HL-60 (cell line): ENCODE measurements around the gene ZAR1.

Experiments used
- DNase-seq, 2 experiments: peaks; one replicate each; pipeline ENCODE4 v3.0.0-alpha.2; 2010 to 2020; ENCODE audit warnings: low read depth in 1 of 2, low spot score in 1 of 2
- H3K27ac ChIP-seq: fragments of 250-450 bp; sonication (Bioruptor Pico); replicated peaks from 2 replicates; pipeline ENCODE4 v1.5.1; 2020; ENCODE audit warnings: mild to moderate bottlenecking, moderate library complexity
- H3K27me3 ChIP-seq: fragments of 250-450 bp; sonication (Bioruptor Pico); 2 replicates; pipeline ENCODE4 v1.5.1; 2021; ENCODE audit warnings: mild to moderate bottlenecking, moderate library complexity; ENCODE audit not compliant: insufficient read depth, poor library complexity, severe bottlenecking
- H3K4me3 ChIP-seq: replicated peaks from 2 replicates; pipeline ENCODE4 v1.5.1; 2011; ENCODE audit warnings: mild to moderate bottlenecking, control low read depth, low read length; ENCODE audit not compliant: insufficient read depth
- GABPA ChIP-seq: IDR thresholded peaks from 2 replicates; pipeline ENCODE4 v1.6.1; 2012; ENCODE audit warnings: low read depth
- POLR2AphosphoS5 ChIP-seq: IDR thresholded peaks from 2 replicates; pipeline ENCODE4 v1.6.1; 2012; ENCODE audit warnings: low read depth
- REST ChIP-seq: IDR thresholded peaks from 2 replicates; pipeline ENCODE4 v1.6.1; 2012; ENCODE audit warnings: low read depth; ENCODE audit not compliant: insufficient replicate concordance
- SPI1 ChIP-seq: IDR thresholded peaks from 2 replicates; pipeline ENCODE4 v1.6.1; 2012; ENCODE audit warnings: low read depth, mild to moderate bottlenecking, borderline replicate concordance
- TF ChIP-seq, protein P1 (sequence below): IDR thresholded peaks from one replicate; pipeline ENCODE4 v1.5.1; 2011; ENCODE audit warnings: low read length, control low read depth, inconsistent platforms; ENCODE audit not compliant: insufficient read depth

ZAR1 gene

DNA sequence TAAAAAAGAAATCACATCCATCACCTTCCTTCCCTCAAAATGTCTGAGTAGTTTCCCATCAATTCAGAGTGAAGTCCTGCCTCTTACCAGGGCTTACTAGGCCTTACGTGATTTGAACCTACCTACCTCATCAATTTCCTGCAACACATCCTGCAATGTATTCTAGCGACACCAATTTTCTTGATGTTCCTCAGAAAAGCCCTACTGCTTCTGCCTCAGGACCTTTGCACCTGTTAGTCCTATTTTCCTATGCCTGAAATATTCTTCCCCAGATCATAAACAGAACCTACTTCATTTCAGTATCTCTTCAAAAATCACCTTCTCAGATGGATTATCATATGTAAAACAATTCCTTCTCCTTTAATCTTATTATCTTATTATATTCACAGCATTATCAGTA, 52.8 kb downstream of the ZAR1 start:
- Histone ChIP-seq H3K27ac (no peak overlapping the region), H3K27me3 (no peaks in the 10 kb centered on the region), H3K4me3 (no peak overlapping the region)
- no peak for DNase-seq
- TF ChIP-seq REST, result no peak
- no peak for TF ChIP-seq GABPA
- TF ChIP-seq, protein P1, sequence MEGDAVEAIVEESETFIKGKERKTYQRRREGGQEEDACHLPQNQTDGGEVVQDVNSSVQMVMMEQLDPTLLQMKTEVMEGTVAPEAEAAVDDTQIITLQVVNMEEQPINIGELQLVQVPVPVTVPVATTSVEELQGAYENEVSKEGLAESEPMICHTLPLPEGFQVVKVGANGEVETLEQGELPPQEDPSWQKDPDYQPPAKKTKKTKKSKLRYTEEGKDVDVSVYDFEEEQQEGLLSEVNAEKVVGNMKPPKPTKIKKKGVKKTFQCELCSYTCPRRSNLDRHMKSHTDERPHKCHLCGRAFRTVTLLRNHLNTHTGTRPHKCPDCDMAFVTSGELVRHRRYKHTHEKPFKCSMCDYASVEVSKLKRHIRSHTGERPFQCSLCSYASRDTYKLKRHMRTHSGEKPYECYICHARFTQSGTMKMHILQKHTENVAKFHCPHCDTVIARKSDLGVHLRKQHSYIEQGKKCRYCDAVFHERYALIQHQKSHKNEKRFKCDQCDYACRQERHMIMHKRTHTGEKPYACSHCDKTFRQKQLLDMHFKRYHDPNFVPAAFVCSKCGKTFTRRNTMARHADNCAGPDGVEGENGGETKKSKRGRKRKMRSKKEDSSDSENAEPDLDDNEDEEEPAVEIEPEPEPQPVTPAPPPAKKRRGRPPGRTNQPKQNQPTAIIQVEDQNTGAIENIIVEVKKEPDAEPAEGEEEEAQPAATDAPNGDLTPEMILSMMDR, result no peak

- Histone ChIP-seq H3K27ac (no peak overlapping the region), H3K27me3 (no peaks in the 10 kb centered on the region), H3K4me3 (no peak overlapping the region)
- no peak for TF ChIP-seq GABPA
- TF ChIP-seq, protein P1, result no peak
- no peak for TF ChIP-seq POLR2AphosphoS5
- no peak for TF ChIP-seq REST
- TF ChIP-seq SPI1, result no peak
- no peak for DNase-seq
These were observed 53.7 kb downstream of the ZAR1 start for GRCh38 chr4:48543796-48544195.
